Bronchial smooth muscle cell (primary cell): Measurements from ENCODE around the gene QRFP. TPM values are rescaled to one million over a fixed set of nuclear protein-coding genes. Genes with fewer than 3 reads are reported as not detected.

Experiments used
- total RNA-seq: library from RNA; depleted of rRNA; stranded (reverse); fragments of >200 nt; gene quantifications from 2 replicates; pipeline ENCODE4 v1.2.1, GENCODE V29; 2014

The QRFP gene, protein sequence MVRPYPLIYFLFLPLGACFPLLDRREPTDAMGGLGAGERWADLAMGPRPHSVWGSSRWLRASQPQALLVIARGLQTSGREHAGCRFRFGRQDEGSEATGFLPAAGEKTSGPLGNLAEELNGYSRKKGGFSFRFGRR
- not detected in 2 replicates for total RNA-seq

DNA sequence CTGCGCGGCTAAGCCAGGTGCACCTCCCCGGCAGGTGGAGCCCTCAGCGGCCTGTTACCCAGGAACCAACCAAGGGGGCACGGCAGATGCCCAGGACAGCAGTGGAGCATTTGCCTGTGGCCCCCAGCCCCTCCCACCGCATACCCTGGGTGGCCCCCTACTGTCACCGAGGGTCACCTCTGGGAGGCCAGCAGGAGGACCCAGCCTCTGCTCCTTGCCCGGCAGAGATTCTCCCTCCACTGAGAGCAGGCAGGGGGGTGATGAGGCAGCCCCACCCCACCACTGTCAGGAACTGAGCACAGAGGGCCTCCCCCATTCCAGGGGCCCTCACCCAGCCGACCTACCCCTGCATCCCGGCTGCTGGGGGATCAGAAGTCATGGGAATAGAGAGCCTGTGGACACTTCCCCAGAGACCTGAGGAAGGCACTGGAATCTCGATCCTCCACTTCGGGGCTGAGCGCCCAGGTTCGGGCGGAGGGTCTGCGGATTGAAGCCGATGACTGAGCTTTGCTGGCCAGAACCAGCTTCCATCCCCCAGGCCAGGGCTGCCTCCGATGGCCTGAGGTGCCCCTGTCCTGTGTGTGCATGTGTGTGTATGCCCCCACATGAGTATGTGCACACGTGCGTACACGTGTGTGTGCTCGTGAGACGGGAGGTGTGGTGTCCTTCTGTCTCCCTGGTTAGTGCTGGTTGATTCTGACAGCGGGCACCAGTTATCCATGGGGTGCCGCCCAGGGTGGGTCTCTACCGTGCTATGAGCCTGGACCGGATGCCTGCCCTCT, at the start of gene QRFP:
Gene QRFP, minus strand, starts transcription at position 580 of the 782 bp plus-strand sequence. CDS start 2,974 bp downstream, outside the sequence.

GRCh38 chr9:130938652-130939404, 42.2 kb upstream of the QRFP start, which contains the start of gene FIBCD1:
Gene FIBCD1, minus strand, starts transcription at chr9:130939247. Its CDS starts 640 bp downstream, at chr9:130938607.

Other genes with a start within 250 kb of the QRFP start
- gene PRDM12, start 232.2 kb downstream of the QRFP start, total RNA-seq: not detected in 2 replicates
- 18.6 and 25.6 TPM in 2 replicates for gene EXOSC2, start 203.0 kb downstream of the QRFP start, total RNA-seq
- 49.6 and 58.5 TPM in 2 replicates for gene ABL1, start 61.6 kb downstream of the QRFP start, total RNA-seq
- gene FIBCD1, start 42.4 kb upstream of the QRFP start, total RNA-seq: 6.7 and 9.3 TPM in 2 replicates
- gene LAMC3, start 112.4 kb upstream of the QRFP start, total RNA-seq: 0.09 TPM in 1 of 2 replicates, not detected in the other
- 0.16 and 6.8 TPM in 2 replicates for gene AIF1L, start 199.7 kb upstream of the QRFP start, total RNA-seq
- gene NUP214, start 228.8 kb upstream of the QRFP start, total RNA-seq: 8.2 and 9.6 TPM in 2 replicates